ENCODE measurements around the gene ZNF284.
"Not testable (repeated sequence)": the region's sequence is repeated elsewhere in the genome, so short reads cannot be mapped to it uniquely, and the experiment has no call there.

ZNF284 gene

DNA sequence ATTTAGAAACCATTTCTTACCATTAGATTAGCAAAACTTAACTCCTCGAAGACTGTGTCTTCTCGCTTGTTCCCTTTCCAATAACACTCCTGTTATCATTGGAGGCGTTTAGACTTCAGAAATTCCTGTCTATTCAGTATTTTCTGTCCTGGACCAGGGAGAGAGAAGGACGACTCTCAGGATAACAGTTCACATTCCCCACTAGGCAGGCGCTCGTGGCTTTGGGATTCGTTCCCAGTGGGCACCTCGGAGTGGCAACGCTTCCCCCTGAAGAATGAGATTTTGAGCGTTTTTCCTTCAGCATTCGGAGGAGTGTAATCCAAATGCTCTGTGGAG, 40.8 kb downstream of the ZNF284 start:
- no peak for DNase-seq

GRCh38 chr19:44113138-44113783, 41.3 kb downstream of the ZNF284 start, which contains the start of gene ZNF225:
TSS of gene ZNF225 (plus strand) at chr19:44113399. CDS start at chr19:44115828, 2,429 bp downstream.
- DNase-seq = peak; percentile 97

- DNase-seq = no peak
Measured at GRCh38 chr19:44113784-44114390, 41.9 kb downstream of the ZNF284 start.

- DNase-seq = not testable (repeated sequence)
Measured at GRCh38 chr19:44121162-44121561, 49.2 kb downstream of the ZNF284 start.

GRCh38 chr19:44131955-44132354, 60.0 kb downstream of the ZNF284 start:
- no peak for DNase-seq
